A673 (cell line): ENCODE measurements around the gene KLF4.

Source experiments
- CTCF ChIP-seq: fragments of 300-800, 200-600 bp; sonication (generic); conservative IDR thresholded peaks from 2 replicates; pipeline ENCODE4 v1.5.1; 2017; ENCODE audit warnings: low read depth, mild to moderate bottlenecking, antibody characterized with exemption, low read length, moderate library complexity, mixed read lengths
- EZH2 ChIP-seq: fragments of 200-600 bp; sonication (generic); IDR thresholded peaks from 2 replicates; pipeline ENCODE4 v1.6.1; 2017; ENCODE audit warnings: borderline replicate concordance, low read depth, mild to moderate bottlenecking, mixed read lengths, antibody characterized with exemption, low read length; ENCODE audit not compliant: poor library complexity, severe bottlenecking

- TF ChIP-seq CTCF: no peak
- TF ChIP-seq EZH2: no peak
Observed at GRCh38 chr9:107466826-107467225, 22.7 kb downstream of the KLF4 start.
